Measurements from ENCODE around the gene RTEL1.

RTEL1 gene

DNA sequence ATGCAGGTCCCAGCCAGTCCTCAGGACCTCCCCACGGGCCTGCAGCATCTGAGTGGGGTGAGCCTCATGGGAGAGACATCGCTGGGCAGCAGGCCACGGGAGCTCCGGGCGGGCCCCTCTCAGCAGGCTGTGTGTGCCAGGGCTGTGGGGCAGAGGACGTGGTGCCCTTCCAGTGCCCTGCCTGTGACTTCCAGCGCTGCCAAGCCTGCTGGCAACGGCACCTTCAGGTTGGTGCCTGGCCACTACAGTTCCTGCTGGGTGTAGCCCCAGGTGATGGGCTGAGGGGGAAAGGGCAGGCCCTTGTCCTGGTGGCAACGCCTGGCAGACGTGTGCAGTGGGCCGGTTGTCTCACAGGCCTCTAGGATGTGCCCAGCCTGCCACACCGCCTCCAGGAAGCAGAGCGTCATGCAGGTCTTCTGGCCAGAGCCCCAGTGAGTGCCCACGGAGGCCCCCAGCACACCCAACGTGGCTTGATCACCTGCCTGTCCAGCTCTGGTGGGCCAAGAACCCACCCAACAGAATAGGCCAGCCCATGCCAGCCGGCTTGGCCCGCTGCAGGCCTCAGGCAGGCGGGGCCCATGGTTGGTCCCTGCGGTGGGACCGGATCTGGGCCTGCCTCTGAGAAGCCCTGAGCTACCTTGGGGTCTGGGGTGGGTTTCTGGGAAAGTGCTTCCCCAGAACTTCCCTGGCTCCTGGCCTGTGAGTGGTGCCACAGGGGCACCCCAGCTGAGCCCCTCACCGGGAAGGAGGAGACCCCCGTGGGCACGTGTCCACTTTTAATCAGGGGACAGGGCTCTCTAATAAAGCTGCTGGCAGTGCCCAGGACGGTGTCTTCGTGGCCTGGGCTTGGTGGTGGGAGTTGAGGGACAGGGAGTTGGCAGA, 37.6 kb downstream of the RTEL1 start:
- Histone ChIP-seq H3K36me3 (ENCODE audit: insufficient read depth, low read length) (no peaks in the 10 kb centered on the region), H3K9ac (ENCODE audit: insufficient read length) (no peak overlapping the region), H3K9me3 (ENCODE audit: low read depth, low read length) (no peaks in the 10 kb centered on the region), H3K27ac (no peak overlapping the region), H3K4me3 (no peak overlapping the region)
- TF ChIP-seq EZH2 (IDR thresholded peaks at IDR 0.05) = no peak
- no peak for TF ChIP-seq FOXP2 (optimal IDR thresholded peaks at IDR 0.05; ENCODE audit: control extremely low read depth, extremely low read length, insufficient read depth)
- TF ChIP-seq POLR2AphosphoS5 (IDR thresholded peaks at IDR 0.05; ENCODE audit: borderline replicate concordance, low read depth, low read length) = no peak; the same call in 1 of the 2 replicates
- no peak for DNase-seq (ENCODE audit: low read depth, low spot score)

DNA sequence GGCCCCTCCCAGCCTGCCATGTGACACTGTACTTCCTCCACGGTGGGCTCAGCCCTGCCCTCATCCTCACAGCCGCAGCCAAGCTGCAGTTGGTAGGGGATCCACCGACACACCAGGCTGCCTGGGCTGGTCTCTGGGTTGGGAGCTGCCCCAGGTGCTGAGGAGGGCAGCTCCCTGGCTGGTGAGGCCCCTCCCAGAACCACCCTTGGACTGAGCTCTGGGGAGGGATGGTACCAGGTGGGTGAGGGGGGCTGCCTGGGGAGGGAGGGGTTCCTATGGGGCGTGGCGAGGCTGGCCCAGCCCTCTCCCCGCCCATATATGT, 38.2 kb downstream of the RTEL1 start:
- no peak for TF ChIP-seq FOXP2 (optimal IDR thresholded peaks at IDR 0.05; ENCODE audit: control extremely low read depth, extremely low read length, insufficient read depth)
- TF ChIP-seq EZH2 (IDR thresholded peaks at IDR 0.05) = no peak
- TF ChIP-seq POLR2AphosphoS5 (IDR thresholded peaks at IDR 0.05; ENCODE audit: borderline replicate concordance, low read depth, low read length) = no peak; the same call in 1 of the 2 replicates
- Histone ChIP-seq H3K9me3 (ENCODE audit: low read depth, low read length) (no peaks in the 10 kb centered on the region), H3K36me3 (ENCODE audit: insufficient read depth, low read length) (no peaks in the 10 kb centered on the region), H3K27ac (no peak overlapping the region), H3K4me3 (no peak overlapping the region), H3K9ac (ENCODE audit: insufficient read length) (no peak overlapping the region)
- DNase-seq (ENCODE audit: low read depth, low spot score) = no peak

DNA sequence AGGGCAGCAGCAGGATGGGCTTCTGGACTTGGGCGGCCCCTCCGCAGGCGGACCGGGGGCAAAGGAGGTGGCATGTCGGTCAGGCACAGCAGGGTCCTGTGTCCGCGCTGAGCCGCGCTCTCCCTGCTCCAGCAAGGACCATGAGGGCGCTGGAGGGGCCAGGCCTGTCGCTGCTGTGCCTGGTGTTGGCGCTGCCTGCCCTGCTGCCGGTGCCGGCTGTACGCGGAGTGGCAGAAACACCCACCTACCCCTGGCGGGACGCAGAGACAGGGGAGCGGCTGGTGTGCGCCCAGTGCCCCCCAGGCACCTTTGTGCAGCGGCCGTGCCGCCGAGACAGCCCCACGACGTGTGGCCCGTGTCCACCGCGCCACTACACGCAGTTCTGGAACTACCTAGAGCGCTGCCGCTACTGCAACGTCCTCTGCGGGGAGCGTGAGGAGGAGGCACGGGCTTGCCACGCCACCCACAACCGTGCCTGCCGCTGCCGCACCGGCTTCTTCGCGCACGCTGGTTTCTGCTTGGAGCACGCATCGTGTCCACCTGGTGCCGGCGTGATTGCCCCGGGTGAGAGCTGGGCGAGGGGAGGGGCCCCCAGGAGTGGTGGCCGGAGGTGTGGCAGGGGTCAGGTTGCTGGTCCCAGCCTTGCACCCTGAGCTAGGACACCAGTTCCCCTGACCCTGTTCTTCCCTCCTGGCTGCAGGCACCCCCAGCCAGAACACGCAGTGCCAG, 38.7 kb downstream of the RTEL1 start, which contains the start of gene TNFRSF6B:
TNFRSF6B (plus strand) TSS at position 25 of the 729 bp plus-strand sequence; CDS start at position 141, 116 bp downstream.
- H3K27ac ChIP-seq = no peak within 1 kb of the TSS
- no peak for DNase-seq (ENCODE audit: low read depth, low spot score)

DNA sequence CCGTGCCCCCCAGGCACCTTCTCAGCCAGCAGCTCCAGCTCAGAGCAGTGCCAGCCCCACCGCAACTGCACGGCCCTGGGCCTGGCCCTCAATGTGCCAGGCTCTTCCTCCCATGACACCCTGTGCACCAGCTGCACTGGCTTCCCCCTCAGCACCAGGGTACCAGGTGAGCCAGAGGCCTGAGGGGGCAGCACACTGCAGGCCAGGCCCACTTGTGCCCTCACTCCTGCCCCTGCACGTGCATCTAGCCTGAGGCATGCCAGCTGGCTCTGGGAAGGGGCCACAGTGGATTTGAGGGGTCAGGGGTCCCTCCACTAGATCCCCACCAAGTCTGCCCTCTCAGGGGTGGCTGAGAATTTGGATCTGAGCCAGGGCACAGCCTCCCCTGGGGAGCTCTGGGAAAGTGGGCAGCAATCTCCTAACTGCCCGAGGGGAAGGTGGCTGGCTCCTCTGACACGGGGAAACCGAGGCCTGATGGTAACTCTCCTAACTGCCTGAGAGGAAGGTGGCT, 39.3 kb downstream of the RTEL1 start:
- H3K4me3 ChIP-seq = no peak overlapping the region
- DNase-seq (ENCODE audit: low read depth, low spot score) = no peak
- H3K9me3 ChIP-seq (ENCODE audit: low read depth, low read length) = no peaks in the 10 kb centered on the region
- H3K9ac ChIP-seq (ENCODE audit: insufficient read length) = no peak overlapping the region
- no peak overlapping the region for H3K27ac ChIP-seq
- TF ChIP-seq POLR2AphosphoS5 (IDR thresholded peaks at IDR 0.05; ENCODE audit: borderline replicate concordance, low read depth, low read length) = no peak
- H3K36me3 ChIP-seq (ENCODE audit: insufficient read depth, low read length) = no peaks in the 10 kb centered on the region

More for the DNA sequence above, 38.7 kb downstream of the RTEL1 start, which contains the start of gene TNFRSF6B:
- no peaks in the 10 kb centered on the region for H3K9me3 ChIP-seq (ENCODE audit: low read depth, low read length)
- H3K36me3 ChIP-seq (ENCODE audit: insufficient read depth, low read length) = no peaks in the 10 kb centered on the region
- H3K9ac ChIP-seq (ENCODE audit: insufficient read length) = no peak within 1 kb of the TSS
- TF ChIP-seq FOXP2 (optimal IDR thresholded peaks at IDR 0.05; ENCODE audit: control extremely low read depth, extremely low read length, insufficient read depth) (no peak), EZH2 (IDR thresholded peaks at IDR 0.05) (no peak), POLR2AphosphoS5 (IDR thresholded peaks at IDR 0.05; ENCODE audit: borderline replicate concordance, low read depth, low read length) (no peak)
- H3K4me3 ChIP-seq = no peak within 1 kb of the TSS

DNA sequence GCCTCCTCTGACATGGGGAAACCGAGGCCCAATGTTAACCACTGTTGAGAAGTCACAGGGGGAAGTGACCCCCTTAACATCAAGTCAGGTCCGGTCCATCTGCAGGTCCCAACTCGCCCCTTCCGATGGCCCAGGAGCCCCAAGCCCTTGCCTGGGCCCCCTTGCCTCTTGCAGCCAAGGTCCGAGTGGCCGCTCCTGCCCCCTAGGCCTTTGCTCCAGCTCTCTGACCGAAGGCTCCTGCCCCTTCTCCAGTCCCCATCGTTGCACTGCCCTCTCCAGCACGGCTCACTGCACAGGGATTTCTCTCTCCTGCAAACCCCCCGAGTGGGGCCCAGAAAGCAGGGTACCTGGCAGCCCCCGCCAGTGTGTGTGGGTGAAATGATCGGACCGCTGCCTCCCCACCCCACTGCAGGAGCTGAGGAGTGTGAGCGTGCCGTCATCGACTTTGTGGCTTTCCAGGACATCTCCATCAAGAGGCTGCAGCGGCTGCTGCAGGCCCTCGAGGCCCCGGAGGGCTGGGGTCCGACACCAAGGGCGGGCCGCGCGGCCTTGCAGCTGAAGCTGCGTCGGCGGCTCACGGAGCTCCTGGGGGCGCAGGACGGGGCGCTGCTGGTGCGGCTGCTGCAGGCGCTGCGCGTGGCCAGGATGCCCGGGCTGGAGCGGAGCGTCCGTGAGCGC, 39.9 kb downstream of the RTEL1 start:
- Histone ChIP-seq H3K4me3 (no peak overlapping the region), H3K9me3 (ENCODE audit: low read depth, low read length) (no peaks in the 10 kb centered on the region), H3K36me3 (ENCODE audit: insufficient read depth, low read length) (no peaks in the 10 kb centered on the region), H3K9ac (ENCODE audit: insufficient read length) (no peak overlapping the region), H3K27ac (no peak overlapping the region)
- DNase-seq (ENCODE audit: low read depth, low spot score) = no peak
- TF ChIP-seq POLR2AphosphoS5 (IDR thresholded peaks at IDR 0.05; ENCODE audit: borderline replicate concordance, low read depth, low read length) = no peak
- TF ChIP-seq FOXP2 (optimal IDR thresholded peaks at IDR 0.05; ENCODE audit: control extremely low read depth, extremely low read length, insufficient read depth) = no peak
- no peak for TF ChIP-seq EZH2 (IDR thresholded peaks at IDR 0.05)

DNA sequence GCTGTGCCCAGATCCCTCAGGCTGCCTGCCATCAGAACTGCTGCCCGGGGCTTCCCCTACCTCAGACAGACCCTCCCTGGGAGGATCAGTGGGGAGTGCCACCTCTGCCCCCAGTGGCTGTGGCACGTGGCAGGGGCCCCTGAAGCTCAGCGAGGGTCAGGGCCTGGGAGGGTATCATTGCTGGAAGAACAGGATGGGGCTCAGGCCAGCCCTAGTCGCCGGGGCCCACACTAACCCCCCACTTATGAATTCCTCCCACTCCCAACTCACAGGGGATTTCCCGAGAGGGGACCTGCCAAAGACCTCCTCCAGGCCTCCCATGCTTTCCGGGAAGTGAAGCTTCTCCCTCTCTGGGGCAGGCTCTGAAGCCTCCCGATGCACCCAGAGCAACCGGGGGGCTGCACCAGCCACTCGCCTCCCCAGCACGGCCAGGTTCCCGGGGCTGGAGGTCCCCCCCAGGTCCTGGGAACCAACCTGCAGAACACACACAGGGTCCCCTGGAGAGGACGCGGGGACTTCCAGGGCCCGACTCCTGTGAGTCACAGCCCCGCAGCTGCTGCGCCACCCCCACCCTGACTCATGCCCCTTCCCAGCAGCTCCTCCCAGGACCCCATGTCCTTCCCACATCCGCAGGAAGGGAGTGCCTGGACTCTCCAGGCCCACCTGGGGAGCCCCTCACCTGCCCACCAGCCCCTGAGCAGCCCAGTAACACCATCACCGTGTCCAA, 40.8 kb downstream of the RTEL1 start:
- H3K9ac ChIP-seq (ENCODE audit: insufficient read length) = no peak overlapping the region
- TF ChIP-seq FOXP2 (optimal IDR thresholded peaks at IDR 0.05; ENCODE audit: control extremely low read depth, extremely low read length, insufficient read depth) = no peak
- TF ChIP-seq EZH2 (IDR thresholded peaks at IDR 0.05) = no peak
- peak; percentile 40; the same call in 1 of the 2 replicates for TF ChIP-seq POLR2AphosphoS5 (IDR thresholded peaks at IDR 0.05; ENCODE audit: borderline replicate concordance, low read depth, low read length)
- DNase-seq (ENCODE audit: low read depth, low spot score) = no peak
- H3K27ac ChIP-seq = no peak overlapping the region
- H3K4me3 ChIP-seq = no peak overlapping the region
- H3K9me3 ChIP-seq (ENCODE audit: low read depth, low read length) = no peaks in the 10 kb centered on the region
- no peaks in the 10 kb centered on the region for H3K36me3 ChIP-seq (ENCODE audit: insufficient read depth, low read length)

DNA sequence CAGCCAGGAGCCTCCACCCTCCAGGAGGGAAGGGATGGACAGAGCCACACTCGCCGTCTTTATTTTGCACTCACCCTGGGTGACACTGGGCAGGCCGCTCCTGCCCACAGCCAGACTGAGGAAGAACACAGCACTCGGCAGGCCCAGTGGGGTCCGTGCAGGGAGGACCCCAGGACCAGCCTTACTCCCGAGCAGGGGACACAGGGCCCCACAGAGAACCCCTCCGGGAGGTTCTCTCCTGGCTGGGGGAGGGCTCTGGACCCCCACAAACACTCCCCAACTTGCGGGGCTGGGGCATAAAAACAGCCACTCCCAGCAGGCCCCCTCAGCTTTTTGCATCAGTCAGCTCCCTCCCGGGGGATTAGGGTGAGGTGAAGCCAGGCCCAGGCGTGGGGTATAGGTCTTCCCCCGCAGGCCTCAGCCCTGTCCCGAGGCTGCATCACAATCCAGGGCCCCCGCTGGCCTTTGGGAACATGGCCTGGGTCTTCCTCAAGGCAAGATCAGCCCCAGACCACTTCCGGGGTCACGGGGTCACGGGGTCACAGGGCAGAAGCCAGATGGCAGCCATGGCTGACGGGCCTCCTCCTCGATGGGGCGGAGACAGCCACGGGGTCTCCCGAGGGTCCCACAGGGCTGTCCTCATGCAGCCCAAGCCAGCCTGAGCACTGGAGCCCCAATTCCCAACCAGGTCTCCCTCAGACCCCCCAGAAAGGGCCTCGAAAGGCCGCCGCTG, 41.5 kb downstream of the RTEL1 start:
- TF ChIP-seq EZH2 (IDR thresholded peaks at IDR 0.05) = no peak
- 0 out of 2 replicates have a peak, but pooled peaks have one; percentile 4 for TF ChIP-seq POLR2AphosphoS5 (IDR thresholded peaks at IDR 0.05; ENCODE audit: borderline replicate concordance, low read depth, low read length)
- TF ChIP-seq FOXP2 (optimal IDR thresholded peaks at IDR 0.05; ENCODE audit: control extremely low read depth, extremely low read length, insufficient read depth) = no peak
- DNase-seq (ENCODE audit: low read depth, low spot score) = no peak
- Histone ChIP-seq H3K9ac (ENCODE audit: insufficient read length) (no peak overlapping the region), H3K9me3 (ENCODE audit: low read depth, low read length) (no peaks in the 10 kb centered on the region), H3K36me3 (ENCODE audit: insufficient read depth, low read length) (no peaks in the 10 kb centered on the region), H3K27ac (no peak overlapping the region), H3K4me3 (no peak overlapping the region)
